Activated gamma-delta T cell (primary cell): Measurements from ENCODE around the gene RPA1.
"Not testable (repeated sequence)": the region's sequence is repeated elsewhere in the genome, so short reads cannot be mapped to it uniquely, and the experiment has no call there.

Source experiments
- DNase-seq: peaks from one replicate; lab custom pipeline; 2025; lab: John Stamatoyannopoulos, UW

RPA1 gene

GRCh38 chr17:1813088-1813487 is 16.7 kb upstream of the RPA1 start:
- no peak for DNase-seq

- no peak for DNase-seq
These were observed 9.1 kb upstream of the RPA1 start for GRCh38 chr17:1820528-1821252.

GRCh38 chr17:1829216-1829591 is 601 bp upstream of the RPA1 start:
- no peak for DNase-seq

GRCh38 chr17:1830288-1830687 is 483 bp downstream of the RPA1 start:
- DNase-seq = no peak

GRCh38 chr17:1834380-1835149 is 4.8 kb downstream of the RPA1 start:
- DNase-seq = no peak

- no peak for DNase-seq
These were observed 9.7 kb downstream of the RPA1 start for GRCh38 chr17:1839516-1839915.

GRCh38 chr17:1843947-1844346 is 14.1 kb downstream of the RPA1 start:
- no peak for DNase-seq

- DNase-seq = no peak
These were observed 17.4 kb downstream of the RPA1 start for GRCh38 chr17:1847191-1847590.

- DNase-seq = no peak
These were observed 22.5 kb downstream of the RPA1 start for GRCh38 chr17:1852327-1852726.

- no peak for DNase-seq
These were observed 23.9 kb downstream of the RPA1 start for GRCh38 chr17:1853698-1854097.

- DNase-seq = not testable (repeated sequence)
These were observed 26.7 kb downstream of the RPA1 start for GRCh38 chr17:1856462-1856861.

GRCh38 chr17:1860978-1861377 is 31.2 kb downstream of the RPA1 start:
- DNase-seq = no peak

GRCh38 chr17:1861391-1862010 is 31.7 kb downstream of the RPA1 start:
- DNase-seq = no peak

GRCh38 chr17:1865252-1866037 is 35.6 kb downstream of the RPA1 start:
- no peak for DNase-seq

- no peak for DNase-seq
These were observed 37.5 kb downstream of the RPA1 start for GRCh38 chr17:1867307-1867706.

- no peak for DNase-seq
These were observed 38.3 kb downstream of the RPA1 start for GRCh38 chr17:1868090-1868489.

GRCh38 chr17:1870592-1870991 is 40.8 kb downstream of the RPA1 start:
- no peak for DNase-seq

- no peak for DNase-seq
These were observed 42.0 kb downstream of the RPA1 start for GRCh38 chr17:1871756-1872155.

- no peak for DNase-seq
These were observed 42.4 kb downstream of the RPA1 start for GRCh38 chr17:1872254-1872653.

- DNase-seq = no peak
These were observed 43.2 kb downstream of the RPA1 start for GRCh38 chr17:1872976-1873375.

- DNase-seq = no peak
These were observed 43.6 kb downstream of the RPA1 start for GRCh38 chr17:1873418-1873817.

- no peak for DNase-seq
These were observed 45.8 kb downstream of the RPA1 start for GRCh38 chr17:1875597-1875996.
